ENCODE measurements around the gene DSG2. TPM values are rescaled to one million over a fixed set of nuclear protein-coding genes. Genes with fewer than 3 reads are reported as not detected.

The DSG2 gene
- total RNA-seq, 2 experiments from 2014 or later = 0.10 to 0.13 TPM

DNA sequence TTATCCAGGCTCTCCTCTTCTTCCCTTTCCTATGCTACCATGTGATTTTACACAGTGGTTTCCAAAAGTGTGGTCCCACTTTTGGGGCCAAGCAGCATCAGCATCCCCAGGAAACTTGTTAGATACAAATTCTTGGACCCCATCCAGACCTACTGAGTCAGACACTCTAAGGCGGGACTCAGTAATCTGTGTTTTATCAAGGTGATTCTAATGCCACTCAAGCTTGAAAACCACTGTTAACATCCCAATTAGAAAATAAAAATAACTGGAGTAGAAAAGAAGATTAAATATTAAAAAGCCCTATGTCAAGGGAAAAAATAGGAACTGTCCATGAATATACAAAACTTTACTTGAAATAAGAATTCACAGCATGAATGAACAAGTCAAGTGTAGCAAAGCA lies 10.8 kb downstream of the DSG2 start:
- no peak overlapping the region for H3K4me3 Mint-ChIP-seq
- no peaks in the 10 kb centered on the region for H3K36me3 Mint-ChIP-seq (ENCODE audit: low read depth)
- H3K4me1 Mint-ChIP-seq = no peaks in the 10 kb centered on the region
- H3K9me3 Mint-ChIP-seq = no peaks in the 10 kb centered on the region
- POLR2A ChIA-PET = no interaction called here
- no peaks in the 10 kb centered on the region for H3K27me3 Mint-ChIP-seq
- H3K27ac Mint-ChIP-seq = no peak overlapping the region
- CTCF ChIA-PET = no interaction called here
- DNase-seq = no peak

DNA sequence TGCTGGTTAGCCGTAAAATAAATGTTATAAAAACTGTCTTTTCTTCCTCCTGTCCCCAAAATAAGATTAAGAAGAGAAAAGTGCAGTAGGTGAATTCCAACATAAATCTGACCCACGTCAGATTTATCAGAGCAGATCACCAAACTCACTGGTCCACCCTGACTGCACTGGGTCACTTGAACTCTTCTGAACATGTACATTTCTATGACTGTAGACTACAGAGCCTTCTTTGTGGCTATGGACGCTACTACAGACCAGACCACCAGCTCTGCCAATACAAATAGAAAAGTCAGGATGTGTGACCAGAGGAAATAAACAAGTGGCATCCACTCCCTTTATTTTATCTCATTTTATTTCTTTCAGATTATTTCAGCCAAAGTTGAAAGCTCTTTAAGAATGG lies 11.6 kb downstream of the DSG2 start:
- Mint-ChIP-seq H3K36me3 (ENCODE audit: low read depth) (no peaks in the 10 kb centered on the region), H3K27me3 (no peaks in the 10 kb centered on the region), H3K4me3 (no peak overlapping the region), H3K4me1 (no peaks in the 10 kb centered on the region), H3K27ac (no peak overlapping the region), H3K9me3 (no peaks in the 10 kb centered on the region)
- ChIA-PET POLR2A (no interaction called here), CTCF (no interaction called here)
- no peak for DNase-seq

DNA sequence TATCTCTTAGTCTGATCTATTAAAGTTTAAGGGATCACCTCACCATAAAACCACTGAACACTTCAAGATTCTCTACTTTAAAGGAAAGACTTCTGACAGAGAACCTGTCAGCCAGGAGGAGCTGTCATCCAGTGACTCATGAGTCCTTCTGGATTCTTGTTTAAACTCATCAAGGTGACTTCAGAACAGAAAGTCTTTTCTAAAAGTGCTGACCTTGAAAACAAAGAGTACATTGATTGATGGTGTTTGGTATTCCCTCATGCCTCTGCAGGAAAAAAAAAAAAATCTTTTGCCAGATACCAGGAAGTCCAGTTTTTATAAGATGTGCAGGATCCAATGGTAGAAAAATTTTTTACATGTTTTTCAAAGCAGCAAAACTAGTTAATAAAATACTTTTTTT lies 12.3 kb downstream of the DSG2 start:
- ChIA-PET POLR2A (no interaction called here), CTCF (no interaction called here)
- H3K27me3 Mint-ChIP-seq = no peaks in the 10 kb centered on the region
- H3K4me1 Mint-ChIP-seq = no peaks in the 10 kb centered on the region
- DNase-seq = no peak
- no peak overlapping the region for H3K27ac Mint-ChIP-seq
- no peaks in the 10 kb centered on the region for H3K9me3 Mint-ChIP-seq
- no peak overlapping the region for H3K4me3 Mint-ChIP-seq
- no peaks in the 10 kb centered on the region for H3K36me3 Mint-ChIP-seq (ENCODE audit: low read depth)

DNA sequence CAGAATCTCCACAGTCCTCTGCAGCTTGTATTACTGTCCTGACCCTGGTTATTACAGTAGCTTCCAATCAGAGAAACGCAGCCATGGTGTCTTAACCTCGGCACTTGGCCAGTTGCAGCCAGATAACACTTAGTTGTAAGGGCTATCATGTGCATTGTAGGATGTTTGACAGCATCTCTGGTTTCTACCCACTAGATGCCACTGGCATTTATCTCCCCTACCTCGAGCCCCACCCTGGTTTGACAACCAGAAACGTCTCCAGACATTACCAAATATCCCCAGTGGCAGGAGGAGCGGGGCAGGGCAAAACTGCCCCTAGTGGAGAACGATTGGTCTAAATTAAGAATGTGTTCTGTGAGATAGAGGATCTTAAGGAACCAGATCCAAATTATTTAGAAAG lies 13.1 kb downstream of the DSG2 start:
- Mint-ChIP-seq H3K4me1 (no peaks in the 10 kb centered on the region), H3K36me3 (ENCODE audit: low read depth) (no peaks in the 10 kb centered on the region), H3K27me3 (no peaks in the 10 kb centered on the region)

DNA sequence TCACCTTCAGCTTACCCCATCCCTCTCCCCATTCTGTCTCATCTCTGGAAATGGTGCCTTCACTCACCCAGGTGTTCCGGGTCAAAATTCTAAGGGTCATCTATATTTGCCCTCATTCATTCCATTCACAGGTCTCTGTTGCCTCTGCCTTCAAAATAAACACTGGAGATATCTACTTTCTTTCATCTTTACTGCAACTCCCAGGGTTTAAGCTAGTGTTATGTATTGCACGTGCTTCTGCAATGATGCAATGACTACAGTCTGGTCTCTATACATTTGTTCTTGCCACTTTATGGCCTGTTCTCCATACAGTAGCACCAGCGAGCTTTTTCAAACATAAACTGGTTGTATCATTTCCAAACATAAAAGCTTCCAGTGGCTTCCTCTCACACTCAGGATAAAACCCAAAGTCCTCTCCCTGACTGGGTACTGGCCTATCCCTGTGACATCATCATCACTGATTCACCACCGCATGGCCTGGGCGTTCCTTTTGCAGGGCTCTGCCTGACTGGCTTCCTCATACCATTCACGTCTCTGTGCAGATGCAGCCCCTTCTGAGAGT lies 14.3 kb downstream of the DSG2 start:
- no peak for DNase-seq
- H3K4me1 Mint-ChIP-seq = no peaks in the 10 kb centered on the region
- POLR2A ChIA-PET = no interaction called here
- H3K27ac Mint-ChIP-seq = no peak overlapping the region
- H3K27me3 Mint-ChIP-seq = no peaks in the 10 kb centered on the region
- H3K36me3 Mint-ChIP-seq (ENCODE audit: low read depth) = no peaks in the 10 kb centered on the region
- CTCF ChIA-PET = no interaction called here
- no peak overlapping the region for H3K4me3 Mint-ChIP-seq
- no peaks in the 10 kb centered on the region for H3K9me3 Mint-ChIP-seq

More for the DNA sequence above, 13.1 kb downstream of the DSG2 start:
- H3K27ac Mint-ChIP-seq = no peak overlapping the region
- H3K4me3 Mint-ChIP-seq = no peak overlapping the region
- DNase-seq = no peak
- ChIA-PET CTCF (no interaction called here), POLR2A (no interaction called here)
- H3K9me3 Mint-ChIP-seq = no peaks in the 10 kb centered on the region

DNA sequence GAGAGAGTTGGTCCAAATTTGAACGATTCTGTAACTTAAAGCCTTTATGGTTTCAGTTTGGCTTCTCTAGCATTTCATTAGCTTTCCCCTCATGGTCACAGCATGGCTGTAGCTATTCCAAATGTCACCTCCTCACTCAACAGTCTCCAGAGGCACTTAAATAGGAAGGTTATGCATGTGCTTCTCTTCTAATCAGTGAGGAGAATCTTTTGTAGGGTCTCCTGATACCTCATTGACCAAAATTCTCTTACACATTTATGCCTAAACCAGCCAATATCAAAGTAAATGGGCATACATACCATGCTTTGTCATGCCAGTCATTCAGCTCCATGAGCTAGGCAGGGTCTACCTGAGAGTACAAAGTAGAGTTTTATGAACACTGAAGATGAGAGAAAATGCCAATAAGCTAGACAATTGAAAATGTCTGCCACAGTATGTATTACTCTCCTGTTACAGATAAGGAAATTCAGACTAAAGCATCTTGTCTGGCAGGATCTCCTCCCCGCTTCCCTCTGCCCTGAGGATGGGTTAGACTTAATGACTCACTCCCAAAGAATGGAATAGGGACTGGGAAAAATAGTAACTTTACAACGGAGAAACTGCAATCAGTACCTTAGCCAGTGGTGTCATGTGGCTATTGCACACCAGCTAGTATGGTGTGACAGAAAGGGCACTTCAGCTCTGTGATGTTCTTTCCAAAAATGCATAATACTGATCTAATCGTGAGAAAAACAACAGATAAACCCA lies 15.4 kb downstream of the DSG2 start:
- H3K4me3 Mint-ChIP-seq = no peak overlapping the region
- no peaks in the 10 kb centered on the region for H3K36me3 Mint-ChIP-seq (ENCODE audit: low read depth)
- POLR2A ChIA-PET = no interaction called here
- H3K4me1 Mint-ChIP-seq = no peaks in the 10 kb centered on the region
- no peaks in the 10 kb centered on the region for H3K9me3 Mint-ChIP-seq
- H3K27me3 Mint-ChIP-seq = no peaks in the 10 kb centered on the region
- DNase-seq = no peak
- no peak overlapping the region for H3K27ac Mint-ChIP-seq
- CTCF ChIA-PET = no interaction called here

DNA sequence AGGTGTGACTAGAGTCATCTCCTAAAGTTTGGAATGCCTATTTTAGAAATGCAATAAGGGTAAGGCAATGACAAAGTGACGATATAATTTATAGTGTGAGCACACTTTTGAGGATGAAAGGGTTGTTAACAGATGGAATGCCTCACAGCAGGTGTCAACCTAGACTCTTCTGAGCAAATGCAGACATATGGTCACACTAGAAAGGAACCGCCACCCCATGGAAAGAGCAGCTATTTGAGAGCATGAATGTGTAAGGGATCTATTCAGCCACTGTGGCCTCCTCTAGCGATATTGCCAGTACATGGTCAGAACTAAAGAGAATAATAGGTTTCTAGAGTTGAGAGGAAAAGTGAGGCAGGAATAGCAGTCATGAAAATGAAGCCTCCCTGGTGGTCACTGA lies 18.5 kb downstream of the DSG2 start:
- POLR2A ChIA-PET = no interaction called here
- no peak overlapping the region for H3K27ac Mint-ChIP-seq
- CTCF ChIA-PET = no interaction called here

DNA sequence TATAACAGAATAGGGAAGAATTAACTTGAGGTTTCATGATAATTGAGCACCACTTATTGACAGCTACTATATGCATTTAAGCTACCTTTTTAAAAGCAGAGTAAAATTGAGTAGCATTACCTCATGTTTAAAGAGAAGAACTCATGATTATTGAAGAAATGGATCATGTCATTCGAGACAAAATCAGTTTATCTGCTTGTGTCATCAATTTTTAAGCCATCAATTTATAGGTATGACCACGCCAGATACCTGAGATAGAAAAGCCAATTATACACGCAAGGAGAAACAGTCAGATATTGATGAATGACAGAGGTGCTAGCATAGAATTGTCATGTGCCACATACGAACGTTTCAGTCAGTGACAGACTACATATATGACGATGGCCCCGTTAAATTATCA lies 28.4 kb downstream of the DSG2 start:
- no peak for DNase-seq
- POLR2A ChIA-PET = no interaction called here
- CTCF ChIA-PET = no interaction called here

More for the DNA sequence above, 18.5 kb downstream of the DSG2 start:
- no peak for DNase-seq
- Mint-ChIP-seq H3K4me1 (no peaks in the 10 kb centered on the region), H3K4me3 (no peak overlapping the region), H3K36me3 (ENCODE audit: low read depth) (no peaks in the 10 kb centered on the region), H3K9me3 (no peaks in the 10 kb centered on the region), H3K27me3 (peaks cover 1% of the 10 kb centered on the region)

DNA sequence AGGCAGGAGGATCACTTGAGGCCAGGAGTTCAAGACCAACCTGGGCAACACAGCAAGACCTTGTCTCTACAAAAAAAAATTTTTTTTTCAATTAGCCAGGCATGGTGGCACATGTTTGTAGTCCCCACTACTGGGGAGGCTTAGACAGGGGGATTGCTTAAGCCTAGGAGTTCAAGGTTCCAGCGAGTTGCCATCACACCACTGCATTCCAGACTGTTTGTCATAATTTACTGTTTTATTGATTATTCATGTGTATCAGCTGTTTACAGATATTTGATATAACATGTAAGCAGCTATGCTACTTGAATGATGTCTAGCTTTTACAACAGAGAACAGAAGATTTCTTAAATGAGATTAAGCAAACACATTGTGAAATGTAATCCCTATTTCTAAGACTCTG lies 35.3 kb downstream of the DSG2 start:
- Mint-ChIP-seq H3K27me3 (no peaks in the 10 kb centered on the region), H3K9me3 (no peaks in the 10 kb centered on the region), H3K4me3 (no peak overlapping the region), H3K36me3 (ENCODE audit: low read depth) (no peaks in the 10 kb centered on the region), H3K4me1 (no peaks in the 10 kb centered on the region), H3K27ac (no peak overlapping the region)
- DNase-seq = no peak
- CTCF ChIA-PET = no interaction called here
- POLR2A ChIA-PET = no interaction called here

More for the DNA sequence above, 28.4 kb downstream of the DSG2 start:
- no peaks in the 10 kb centered on the region for H3K27me3 Mint-ChIP-seq
- H3K4me1 Mint-ChIP-seq = no peaks in the 10 kb centered on the region
- H3K36me3 Mint-ChIP-seq (ENCODE audit: low read depth) = no peaks in the 10 kb centered on the region
- H3K4me3 Mint-ChIP-seq = no peak overlapping the region
- H3K27ac Mint-ChIP-seq = no peak overlapping the region
- no peaks in the 10 kb centered on the region for H3K9me3 Mint-ChIP-seq

DNA sequence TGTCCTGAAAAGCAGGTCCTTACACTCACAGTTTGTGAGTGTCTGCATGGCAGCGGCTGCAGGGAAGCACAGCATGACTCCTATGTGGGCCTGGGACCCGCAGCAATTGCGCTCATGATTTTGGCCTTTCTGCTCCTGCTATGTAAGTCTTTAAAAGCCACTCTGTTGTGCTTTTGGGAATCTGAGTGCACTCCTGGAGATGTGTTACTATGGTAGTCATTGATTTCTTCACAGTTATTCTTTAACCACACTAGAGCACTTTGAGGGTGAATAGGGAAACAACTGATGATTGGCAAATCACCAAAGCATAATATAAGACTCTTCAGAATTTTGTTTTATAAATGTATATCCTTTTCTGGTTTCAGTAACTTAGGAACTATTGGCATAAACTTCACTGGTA lies 40.9 kb downstream of the DSG2 start:
- Mint-ChIP-seq H3K36me3 (ENCODE audit: low read depth) (no peaks in the 10 kb centered on the region), H3K27me3 (no peaks in the 10 kb centered on the region), H3K4me3 (no peak overlapping the region), H3K9me3 (no peaks in the 10 kb centered on the region), H3K27ac (no peak overlapping the region), H3K4me1 (no peaks in the 10 kb centered on the region)
- POLR2A ChIA-PET = no interaction called here
- CTCF ChIA-PET = interaction anchor here (3.2 kb wide), 1 partner anchor 18 kb away, joined by 10 read pairs; no protein-coding TSS in a partner anchor
- DNase-seq = no peak

DNA sequence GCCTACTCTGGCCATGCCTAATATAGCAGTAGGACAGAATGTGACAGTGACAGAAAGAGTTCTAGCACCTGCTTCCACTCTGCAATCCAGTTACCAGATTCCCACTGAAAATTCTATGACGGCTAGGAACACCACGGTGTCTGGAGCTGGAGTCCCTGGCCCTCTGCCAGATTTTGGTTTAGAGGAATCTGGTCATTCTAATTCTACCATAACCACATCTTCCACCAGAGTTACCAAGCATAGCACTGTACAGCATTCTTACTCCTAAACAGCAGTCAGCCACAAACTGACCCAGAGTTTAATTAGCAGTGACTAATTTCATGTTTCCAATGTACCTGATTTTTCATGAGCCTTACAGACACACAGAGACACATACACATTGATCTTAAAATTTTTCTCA lies 48.5 kb downstream of the DSG2 start:
- Mint-ChIP-seq H3K4me3 (no peak overlapping the region), H3K36me3 (ENCODE audit: low read depth) (no peaks in the 10 kb centered on the region), H3K27ac (no peak overlapping the region), H3K4me1 (no peaks in the 10 kb centered on the region), H3K27me3 (no peaks in the 10 kb centered on the region), H3K9me3 (no peaks in the 10 kb centered on the region)
- CTCF ChIA-PET = no interaction called here
- POLR2A ChIA-PET = no interaction called here
- no peak for DNase-seq

DNA sequence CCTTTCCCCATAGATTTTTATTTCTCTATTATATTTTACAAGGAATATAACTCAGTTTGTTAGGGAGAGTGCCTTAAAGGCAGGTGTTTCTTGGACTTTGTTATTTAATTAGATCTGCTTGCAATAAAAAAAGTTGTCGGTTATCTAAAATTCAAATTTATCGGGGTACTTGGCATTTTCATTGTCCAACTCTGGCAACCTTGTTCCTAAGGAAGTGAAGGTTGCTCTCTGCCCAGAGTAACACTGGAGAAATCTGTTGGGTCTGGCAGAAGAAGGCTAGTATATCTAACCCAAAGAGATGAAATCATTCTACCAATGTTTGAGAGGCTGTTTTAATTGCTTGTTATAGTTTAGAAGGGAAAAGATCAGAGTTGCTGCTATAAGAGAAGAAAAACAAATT lies 50.9 kb downstream of the DSG2 start:
- Mint-ChIP-seq H3K36me3 (ENCODE audit: low read depth) (no peaks in the 10 kb centered on the region), H3K27ac (no peak overlapping the region), H3K9me3 (no peaks in the 10 kb centered on the region), H3K27me3 (no peaks in the 10 kb centered on the region), H3K4me1 (no peaks in the 10 kb centered on the region), H3K4me3 (no peak overlapping the region)
- CTCF ChIA-PET = interaction anchor here (0.6 kb wide), 1 partner anchor 192 kb away, joined by 5 read pairs; no protein-coding TSS in a partner anchor
- DNase-seq = no peak
- POLR2A ChIA-PET = no interaction called here

DNA sequence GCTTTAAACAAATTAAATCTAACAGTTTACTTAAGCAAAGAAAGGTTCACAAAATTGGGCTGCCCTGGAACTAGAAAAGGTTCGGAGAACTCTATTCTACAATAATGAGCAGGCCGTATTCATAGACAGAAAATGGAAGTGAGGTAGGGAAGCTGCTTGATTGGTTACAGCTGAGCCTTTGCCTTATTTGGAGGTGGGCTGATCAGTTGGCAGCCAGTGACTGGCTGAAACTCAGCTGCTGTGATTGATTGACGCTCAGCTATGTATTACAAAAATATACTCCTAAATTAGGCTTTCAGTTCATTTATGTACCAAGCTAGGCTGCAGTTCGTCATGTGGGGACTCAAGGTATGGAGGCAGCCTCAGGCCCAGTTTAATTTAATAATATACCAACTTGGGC lies 51.4 kb downstream of the DSG2 start:
- Mint-ChIP-seq H3K27me3 (peaks cover 3% of the 10 kb centered on the region), H3K4me3 (no peak overlapping the region), H3K9me3 (no peaks in the 10 kb centered on the region), H3K27ac (no peak overlapping the region), H3K36me3 (ENCODE audit: low read depth) (no peaks in the 10 kb centered on the region), H3K4me1 (no peaks in the 10 kb centered on the region)
- ChIA-PET CTCF (interaction anchor here (0.6 to 1.4 kb wide), 2 partner anchors 173 to 192 kb away, joined by 5 to 6 read pairs; no protein-coding TSS in a partner anchor), POLR2A (no interaction called here)
- no peak for DNase-seq

DNA sequence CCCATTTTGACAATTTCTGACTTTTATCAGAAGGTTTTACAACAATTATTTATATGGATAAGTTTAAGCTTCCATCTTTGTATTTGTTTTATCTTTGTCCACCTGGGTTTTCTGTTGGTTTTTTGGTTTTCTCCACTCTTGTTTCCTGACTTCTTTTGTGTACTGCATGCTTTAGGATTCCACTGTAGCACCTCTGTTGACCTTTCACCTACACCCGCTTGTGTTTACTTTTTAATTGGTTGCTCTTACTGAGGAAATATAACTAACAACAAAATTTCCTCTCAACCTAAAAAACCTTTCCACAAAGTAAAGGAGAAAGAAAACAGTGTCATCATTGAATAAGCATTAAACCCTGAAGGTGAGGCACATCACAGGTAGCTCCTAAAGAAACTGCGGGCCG lies 53.9 kb downstream of the DSG2 start:
- no peaks in the 10 kb centered on the region for H3K9me3 Mint-ChIP-seq
- H3K4me1 Mint-ChIP-seq = no peaks in the 10 kb centered on the region
- H3K27ac Mint-ChIP-seq = no peak overlapping the region
- H3K4me3 Mint-ChIP-seq = no peak overlapping the region
- DNase-seq = no peak
- CTCF ChIA-PET = no interaction called here
- H3K36me3 Mint-ChIP-seq (ENCODE audit: low read depth) = no peaks in the 10 kb centered on the region
- H3K27me3 Mint-ChIP-seq = peaks cover 3% of the 10 kb centered on the region
- POLR2A ChIA-PET = no interaction called here
